Kidney tubule cell (primary cell): ENCODE data around the gene KTI12.

Experiments
- DNase-seq: peaks from one replicate; pipeline ENCODE4 v3.0.0-alpha.2; 2018; ENCODE audit warnings: low spot score

The KTI12 gene

GRCh38 chr1:51988254-51988653 is 45.4 kb downstream of the KTI12 start:
- no peak for DNase-seq

GRCh38 chr1:51986718-51987117 is 46.9 kb downstream of the KTI12 start:
- no peak for DNase-seq

GRCh38 chr1:51982161-51982560 is 51.4 kb downstream of the KTI12 start:
- DNase-seq = no peak
